Astrocyte (in vitro differentiated cells and primary cell): ENCODE results near the gene FMC1.

ENCODE experiments used
- EZH2 ChIP-seq: IDR thresholded peaks from 2 replicates; pipeline ENCODE4 v1.6.1; 2012; ENCODE audit warnings: mild to moderate bottlenecking, low read length, inconsistent platforms; ENCODE audit not compliant: insufficient read depth
- TF ChIP-seq, protein P1 (sequence below): IDR thresholded peaks from 2 replicates; pipeline ENCODE4 v1.5.1; 2011; ENCODE audit warnings: low read depth, mild to moderate bottlenecking, inconsistent platforms, low read length, moderate library complexity; ENCODE audit not compliant: insufficient read depth

DNA sequence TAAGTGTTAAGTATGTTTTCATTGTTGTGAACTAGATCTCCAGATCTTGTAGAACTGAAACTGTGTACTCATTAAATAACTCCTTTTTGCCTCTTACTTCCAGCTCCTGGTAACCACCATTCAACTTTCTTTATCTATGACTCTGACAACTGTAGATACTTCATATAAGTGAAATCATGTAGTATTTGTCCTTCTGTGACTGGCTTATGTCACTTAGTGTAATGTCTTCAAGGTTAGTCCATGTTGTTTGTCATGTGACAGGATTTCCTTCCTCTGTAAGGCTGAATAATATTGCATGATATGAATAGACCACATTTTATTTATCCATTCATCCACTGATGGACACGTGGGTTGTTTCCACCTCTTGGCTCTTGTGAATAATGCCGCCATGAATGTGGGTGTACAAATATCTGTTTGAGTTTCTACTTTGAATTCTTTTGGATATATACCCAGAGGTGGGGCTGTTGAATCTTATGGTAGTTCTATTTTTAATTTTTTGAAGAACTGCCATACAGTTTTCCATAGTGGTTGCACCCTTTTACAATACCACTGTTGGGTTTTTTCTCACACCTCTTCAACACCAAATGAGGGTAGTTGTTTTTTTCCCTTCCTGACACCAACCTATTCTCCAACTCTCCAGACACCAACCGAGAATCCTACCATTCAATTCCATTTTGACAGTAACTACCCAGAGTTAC lies 10.7 kb upstream of the FMC1 start:
- TF ChIP-seq, protein P1, sequence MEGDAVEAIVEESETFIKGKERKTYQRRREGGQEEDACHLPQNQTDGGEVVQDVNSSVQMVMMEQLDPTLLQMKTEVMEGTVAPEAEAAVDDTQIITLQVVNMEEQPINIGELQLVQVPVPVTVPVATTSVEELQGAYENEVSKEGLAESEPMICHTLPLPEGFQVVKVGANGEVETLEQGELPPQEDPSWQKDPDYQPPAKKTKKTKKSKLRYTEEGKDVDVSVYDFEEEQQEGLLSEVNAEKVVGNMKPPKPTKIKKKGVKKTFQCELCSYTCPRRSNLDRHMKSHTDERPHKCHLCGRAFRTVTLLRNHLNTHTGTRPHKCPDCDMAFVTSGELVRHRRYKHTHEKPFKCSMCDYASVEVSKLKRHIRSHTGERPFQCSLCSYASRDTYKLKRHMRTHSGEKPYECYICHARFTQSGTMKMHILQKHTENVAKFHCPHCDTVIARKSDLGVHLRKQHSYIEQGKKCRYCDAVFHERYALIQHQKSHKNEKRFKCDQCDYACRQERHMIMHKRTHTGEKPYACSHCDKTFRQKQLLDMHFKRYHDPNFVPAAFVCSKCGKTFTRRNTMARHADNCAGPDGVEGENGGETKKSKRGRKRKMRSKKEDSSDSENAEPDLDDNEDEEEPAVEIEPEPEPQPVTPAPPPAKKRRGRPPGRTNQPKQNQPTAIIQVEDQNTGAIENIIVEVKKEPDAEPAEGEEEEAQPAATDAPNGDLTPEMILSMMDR = no peak
- TF ChIP-seq EZH2 = no peak
